ENCODE results near the gene TBCCD1.

TBCCD1 gene, protein sequence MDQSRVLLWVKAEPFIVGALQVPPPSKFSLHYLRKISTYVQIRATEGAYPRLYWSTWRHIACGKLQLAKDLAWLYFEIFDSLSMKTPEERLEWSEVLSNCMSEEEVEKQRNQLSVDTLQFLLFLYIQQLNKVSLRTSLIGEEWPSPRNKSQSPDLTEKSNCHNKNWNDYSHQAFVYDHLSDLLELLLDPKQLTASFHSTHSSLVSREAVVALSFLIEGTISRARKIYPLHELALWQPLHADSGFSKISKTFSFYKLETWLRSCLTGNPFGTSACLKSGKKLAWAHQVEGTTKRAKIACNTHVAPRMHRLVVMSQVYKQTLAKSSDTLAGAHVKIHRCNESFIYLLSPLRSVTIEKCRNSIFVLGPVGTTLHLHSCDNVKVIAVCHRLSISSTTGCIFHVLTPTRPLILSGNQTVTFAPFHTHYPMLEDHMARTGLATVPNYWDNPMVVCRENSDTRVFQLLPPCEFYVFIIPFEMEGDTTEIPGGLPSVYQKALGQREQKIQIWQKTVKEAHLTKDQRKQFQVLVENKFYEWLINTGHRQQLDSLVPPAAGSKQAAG

DNA sequence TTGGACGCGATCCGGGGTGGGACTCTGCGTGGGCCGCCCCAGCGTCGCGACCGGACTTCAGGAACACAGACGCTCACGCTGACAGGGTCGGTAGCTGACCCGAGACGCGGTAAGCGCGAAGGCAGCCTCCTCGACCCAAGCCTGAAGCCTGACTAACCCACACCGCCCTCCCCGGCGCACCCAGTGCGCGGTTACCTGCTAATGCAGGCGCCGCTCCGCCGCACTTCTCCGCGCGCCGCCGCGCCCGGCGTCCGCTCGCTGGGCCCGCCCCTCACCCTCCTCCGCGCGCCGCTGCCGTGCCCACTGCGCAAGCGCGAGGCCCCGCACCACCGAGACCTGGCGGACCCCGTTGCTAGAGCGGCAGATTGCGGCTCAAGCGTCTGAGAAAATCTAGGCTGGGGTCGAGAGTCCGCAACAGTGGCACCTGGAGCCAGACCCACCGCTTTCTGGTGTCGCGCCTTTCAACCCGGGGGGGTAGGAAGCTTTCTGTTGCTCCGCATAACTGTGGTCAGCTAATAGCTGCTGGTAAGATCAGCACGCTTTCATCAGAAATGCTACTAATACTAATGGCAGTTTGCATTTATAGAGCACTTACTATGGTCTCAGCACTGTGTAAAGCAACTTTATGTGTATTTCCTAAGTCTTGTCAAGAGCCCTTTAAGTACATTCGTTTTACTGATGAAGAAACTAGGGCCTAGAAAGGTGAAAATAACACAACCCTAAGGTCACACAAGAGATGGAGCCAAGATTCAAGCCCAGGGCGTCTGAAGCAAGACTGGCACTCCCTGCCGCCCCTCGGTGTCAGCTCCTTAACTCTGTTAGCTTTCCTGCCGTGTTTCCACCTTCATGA is at the start of gene TBCCD1:
TSS of gene TBCCD1 (minus strand) at position 268 of the 850 bp plus-strand sequence. CDS start 3,010 bp downstream, outside the sequence.
- DNase-seq (ENCODE audit: low read depth): peak; percentile 84
- TF ChIP-seq, protein P1, sequence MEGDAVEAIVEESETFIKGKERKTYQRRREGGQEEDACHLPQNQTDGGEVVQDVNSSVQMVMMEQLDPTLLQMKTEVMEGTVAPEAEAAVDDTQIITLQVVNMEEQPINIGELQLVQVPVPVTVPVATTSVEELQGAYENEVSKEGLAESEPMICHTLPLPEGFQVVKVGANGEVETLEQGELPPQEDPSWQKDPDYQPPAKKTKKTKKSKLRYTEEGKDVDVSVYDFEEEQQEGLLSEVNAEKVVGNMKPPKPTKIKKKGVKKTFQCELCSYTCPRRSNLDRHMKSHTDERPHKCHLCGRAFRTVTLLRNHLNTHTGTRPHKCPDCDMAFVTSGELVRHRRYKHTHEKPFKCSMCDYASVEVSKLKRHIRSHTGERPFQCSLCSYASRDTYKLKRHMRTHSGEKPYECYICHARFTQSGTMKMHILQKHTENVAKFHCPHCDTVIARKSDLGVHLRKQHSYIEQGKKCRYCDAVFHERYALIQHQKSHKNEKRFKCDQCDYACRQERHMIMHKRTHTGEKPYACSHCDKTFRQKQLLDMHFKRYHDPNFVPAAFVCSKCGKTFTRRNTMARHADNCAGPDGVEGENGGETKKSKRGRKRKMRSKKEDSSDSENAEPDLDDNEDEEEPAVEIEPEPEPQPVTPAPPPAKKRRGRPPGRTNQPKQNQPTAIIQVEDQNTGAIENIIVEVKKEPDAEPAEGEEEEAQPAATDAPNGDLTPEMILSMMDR (conservative IDR thresholded peaks at IDR 0.05; ENCODE audit: control insufficient read depth, insufficient read depth, low read depth, low read length): no peak

DNA sequence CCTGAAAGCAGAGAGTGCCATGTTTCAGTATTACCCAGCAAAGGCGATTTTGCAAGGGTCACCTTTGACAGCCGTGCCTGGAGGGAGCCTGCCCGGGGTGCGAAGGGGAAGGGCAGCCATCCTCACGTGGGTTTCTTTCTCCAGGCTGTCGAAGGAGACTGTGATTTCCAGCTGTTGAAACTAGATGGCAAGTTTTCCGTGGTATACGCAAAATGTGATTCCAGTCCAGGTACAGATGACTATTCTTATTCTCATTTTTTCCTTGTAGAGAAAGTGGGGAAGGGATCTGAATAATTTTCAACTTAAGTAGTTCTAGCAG is 49.1 kb upstream of the TBCCD1 start:
- DNase-seq (ENCODE audit: low read depth): no peak
- no peak overlapping the region for H3K4me3 ChIP-seq (ENCODE audit: control insufficient read depth, low read depth, low read length)
- TF ChIP-seq, protein P1 (conservative IDR thresholded peaks at IDR 0.05; ENCODE audit: control insufficient read depth, insufficient read depth, low read depth, low read length): no peak

More for the DNA sequence above, at the start of gene TBCCD1:
- peak within 1 kb of the TSS; percentile 96 for H3K4me3 ChIP-seq (ENCODE audit: control insufficient read depth, low read depth, low read length)

DNA sequence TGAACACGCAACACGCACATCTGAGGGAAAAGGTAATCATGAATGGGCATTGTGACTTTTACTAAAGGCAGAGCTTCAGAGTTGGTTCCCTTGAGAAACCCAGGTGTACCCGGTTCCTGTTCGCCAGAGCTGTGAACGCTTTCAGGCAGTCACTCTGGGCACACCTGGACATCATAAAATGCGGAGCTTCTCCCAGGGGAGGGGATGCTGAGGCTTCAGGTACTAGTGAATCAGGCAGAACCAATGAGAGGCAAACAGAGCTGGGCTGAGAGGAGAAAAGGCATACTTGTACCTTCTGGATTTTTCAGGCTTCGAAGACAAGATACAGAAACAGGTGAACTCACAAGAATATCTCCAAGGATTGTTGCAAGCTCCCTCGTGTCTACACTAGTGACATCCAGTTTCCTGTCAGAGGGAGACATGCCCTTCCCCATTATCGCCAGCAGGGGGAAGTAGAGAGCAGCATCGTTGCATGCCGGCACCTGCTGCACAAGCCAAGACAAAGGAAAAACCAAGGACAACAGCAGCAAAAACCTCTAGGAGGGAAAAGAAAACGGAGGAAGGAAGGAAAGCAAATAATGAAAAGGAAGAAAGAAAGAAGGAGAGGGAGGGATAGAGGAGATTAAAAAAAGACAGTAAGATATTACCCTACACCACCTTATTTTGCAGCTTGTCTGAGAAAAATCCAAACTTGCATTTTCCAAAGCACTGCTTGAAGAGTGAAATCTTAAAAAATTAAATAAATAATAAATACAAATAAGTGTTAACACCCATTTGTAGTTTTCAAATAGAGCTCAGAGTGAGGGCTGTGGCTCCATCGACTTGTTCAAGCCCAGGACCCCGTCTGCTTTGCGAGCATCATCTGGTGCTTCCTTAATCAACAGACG is 47.7 kb upstream of the TBCCD1 start:
- TF ChIP-seq, protein P1 (conservative IDR thresholded peaks at IDR 0.05; ENCODE audit: control insufficient read depth, insufficient read depth, low read depth, low read length): peak; percentile 99
- no peak overlapping the region for H3K4me3 ChIP-seq (ENCODE audit: control insufficient read depth, low read depth, low read length)

DNA sequence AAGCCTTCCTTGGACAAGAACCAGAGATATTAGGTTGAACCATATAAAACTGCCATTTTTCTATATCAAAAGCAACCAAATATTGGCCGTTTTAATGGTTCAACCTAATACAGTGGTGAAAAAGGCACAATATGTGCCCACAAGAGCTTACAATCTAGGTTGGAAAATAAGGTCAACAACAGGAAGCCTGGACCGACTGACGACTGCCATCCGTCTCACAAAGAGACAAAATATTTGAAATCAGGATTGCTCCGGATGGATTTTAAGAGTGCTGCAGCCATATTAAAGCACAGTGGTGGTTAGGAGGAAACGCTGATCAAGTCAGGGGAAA is 47.1 kb upstream of the TBCCD1 start:
- no peak for DNase-seq (ENCODE audit: low read depth)
- no peak overlapping the region for H3K4me3 ChIP-seq (ENCODE audit: control insufficient read depth, low read depth, low read length)
- TF ChIP-seq, protein P1 (conservative IDR thresholded peaks at IDR 0.05; ENCODE audit: control insufficient read depth, insufficient read depth, low read depth, low read length): no peak

More for the DNA sequence above, 47.7 kb upstream of the TBCCD1 start:
- DNase-seq (ENCODE audit: low read depth): peak; percentile 65

DNA sequence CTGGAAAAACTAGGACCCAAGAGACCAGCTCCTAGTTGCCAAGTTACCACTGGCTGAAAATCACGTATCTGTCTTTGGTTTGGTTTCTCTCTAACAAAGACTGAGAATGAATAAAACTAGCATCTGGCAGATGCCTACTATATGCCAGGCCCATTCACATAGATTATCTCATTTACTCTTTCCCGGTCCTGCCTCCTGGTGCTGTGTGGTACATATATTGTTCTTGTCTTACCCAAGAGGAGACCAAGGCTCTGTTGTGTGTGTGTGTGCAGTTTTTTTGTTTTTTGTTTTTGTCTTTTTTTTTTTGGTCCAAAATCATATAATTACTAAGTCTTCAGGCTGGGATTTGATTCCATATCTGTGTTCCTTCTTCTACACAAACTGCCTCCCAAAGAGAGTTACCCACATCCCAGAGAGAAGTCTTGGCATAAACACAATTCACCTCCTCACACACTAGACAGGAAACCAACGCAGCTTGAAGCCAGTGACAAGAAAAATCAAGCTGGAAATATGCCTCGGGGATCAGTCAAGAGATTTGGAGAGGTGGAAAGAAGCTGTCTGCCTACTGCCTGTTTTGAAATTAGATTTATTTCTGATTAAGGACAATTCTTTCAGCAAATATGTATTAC is 46.6 kb upstream of the TBCCD1 start:
- no peak for DNase-seq (ENCODE audit: low read depth)
- TF ChIP-seq, protein P1 (conservative IDR thresholded peaks at IDR 0.05; ENCODE audit: control insufficient read depth, insufficient read depth, low read depth, low read length): no peak
- no peak overlapping the region for H3K4me3 ChIP-seq (ENCODE audit: control insufficient read depth, low read depth, low read length)
